SK-N-MC (cell line): ENCODE measurements around the gene SLFN12L.

Experiments
- EZH2 ChIP-seq: fragments of 200-600 bp; sonication (generic); IDR thresholded peaks from one replicate; pipeline ENCODE4 v1.6.1; 2017; ENCODE audit warnings: antibody characterized with exemption
- POLR2AphosphoS5 ChIP-seq: IDR thresholded peaks from 2 replicates; pipeline ENCODE4 v1.6.1; 2012; ENCODE audit warnings: mild to moderate bottlenecking, low read depth, low read length, borderline replicate concordance

- TF ChIP-seq POLR2AphosphoS5 (no peak; the same call in 1 of the 2 replicates), EZH2 (no peak)
Observed at GRCh38 chr17:35575759-35576158, 38.3 kb upstream of the SLFN12L start.
